Measurements from ENCODE around the gene COL11A1. TPM values are rescaled to one million over a fixed set of nuclear protein-coding genes. Genes with fewer than 3 reads are reported as not detected.

COL11A1 gene
- total and polyA plus RNA-seq, 2 experiments from 2014 or later = 12.3 to 12.5 TPM

GRCh38 chr1:102942324-102942723 is 166.0 kb downstream of the COL11A1 start:
- H3K4me3 Mint-ChIP-seq = no peak overlapping the region
- Histone ChIP-seq H3K79me2 (replicated peaks; ENCODE audit: insufficient read depth) (no peaks in the 10 kb centered on the region), H3K27me3 (ENCODE audit: insufficient read depth) (no peaks in the 10 kb centered on the region), H3K36me3 (ENCODE audit: insufficient read depth) (no peaks in the 10 kb centered on the region), H3K27ac (ENCODE audit: low read depth) (no peak overlapping the region), H3K4me1 (ENCODE audit: insufficient read depth) (no peaks in the 10 kb centered on the region), H3F3A (replicated peaks; ENCODE audit: low read depth) (no peaks in the 10 kb centered on the region), H3K4me3 (no peak overlapping the region), H3K4me2 (no peak overlapping the region), H3K9me2 (ENCODE audit: insufficient read depth) (no peaks in the 10 kb centered on the region), H2AFZ (no peak overlapping the region), H4K20me1 (replicated peaks; ENCODE audit: insufficient read depth) (no peaks in the 10 kb centered on the region)
- H3K27me3 Mint-ChIP-seq (ENCODE audit: insufficient read depth, low read depth, poor library complexity) = no peaks in the 10 kb centered on the region
- no peak for DNase-seq (ENCODE audit: low spot score)
- peaks cover 11% of the 10 kb centered on the region for H3K4me1 Mint-ChIP-seq
- no peak overlapping the region for H3K27ac Mint-ChIP-seq
- H3K9me3 Mint-ChIP-seq = no peaks in the 10 kb centered on the region; the same call in 2 of the 3 replicates
- no peak for ATAC-seq
- no peaks in the 10 kb centered on the region; the same call in 2 of the 3 replicates for H3K36me3 Mint-ChIP-seq (ENCODE audit: low read depth)
- TF ChIP-seq NANOG (IDR thresholded peaks at IDR 0.05; ENCODE audit: borderline replicate concordance) (no peak), CREB1 (CRISPR knock-in tag; IDR thresholded peaks at IDR 0.05; ENCODE audit: low read depth) (no peak), ZNF331 (CRISPR knock-in tag; IDR thresholded peaks at IDR 0.05; ENCODE audit: low read depth) (no peak), ZNF462 (CRISPR knock-in tag; IDR thresholded peaks at IDR 0.05) (no peak)
- TF ChIP-seq, protein P1, sequence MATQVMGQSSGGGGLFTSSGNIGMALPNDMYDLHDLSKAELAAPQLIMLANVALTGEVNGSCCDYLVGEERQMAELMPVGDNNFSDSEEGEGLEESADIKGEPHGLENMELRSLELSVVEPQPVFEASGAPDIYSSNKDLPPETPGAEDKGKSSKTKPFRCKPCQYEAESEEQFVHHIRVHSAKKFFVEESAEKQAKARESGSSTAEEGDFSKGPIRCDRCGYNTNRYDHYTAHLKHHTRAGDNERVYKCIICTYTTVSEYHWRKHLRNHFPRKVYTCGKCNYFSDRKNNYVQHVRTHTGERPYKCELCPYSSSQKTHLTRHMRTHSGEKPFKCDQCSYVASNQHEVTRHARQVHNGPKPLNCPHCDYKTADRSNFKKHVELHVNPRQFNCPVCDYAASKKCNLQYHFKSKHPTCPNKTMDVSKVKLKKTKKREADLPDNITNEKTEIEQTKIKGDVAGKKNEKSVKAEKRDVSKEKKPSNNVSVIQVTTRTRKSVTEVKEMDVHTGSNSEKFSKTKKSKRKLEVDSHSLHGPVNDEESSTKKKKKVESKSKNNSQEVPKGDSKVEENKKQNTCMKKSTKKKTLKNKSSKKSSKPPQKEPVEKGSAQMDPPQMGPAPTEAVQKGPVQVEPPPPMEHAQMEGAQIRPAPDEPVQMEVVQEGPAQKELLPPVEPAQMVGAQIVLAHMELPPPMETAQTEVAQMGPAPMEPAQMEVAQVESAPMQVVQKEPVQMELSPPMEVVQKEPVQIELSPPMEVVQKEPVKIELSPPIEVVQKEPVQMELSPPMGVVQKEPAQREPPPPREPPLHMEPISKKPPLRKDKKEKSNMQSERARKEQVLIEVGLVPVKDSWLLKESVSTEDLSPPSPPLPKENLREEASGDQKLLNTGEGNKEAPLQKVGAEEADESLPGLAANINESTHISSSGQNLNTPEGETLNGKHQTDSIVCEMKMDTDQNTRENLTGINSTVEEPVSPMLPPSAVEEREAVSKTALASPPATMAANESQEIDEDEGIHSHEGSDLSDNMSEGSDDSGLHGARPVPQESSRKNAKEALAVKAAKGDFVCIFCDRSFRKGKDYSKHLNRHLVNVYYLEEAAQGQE (IDR thresholded peaks at IDR 0.05; ENCODE audit: unreplicated experiment) = no peak

Measured in GM23338 (cell line).